ENCODE data around the gene ATP5F1E.

- TF ChIP-seq CTCF (conservative IDR thresholded peaks at IDR 0.05; ENCODE audit: low read depth, low read length) (no peak), POLR2A (IDR thresholded peaks at IDR 0.05; ENCODE audit: low read depth, low read length) (no peak), RCOR1 (IDR thresholded peaks at IDR 0.05; ENCODE audit: insufficient replicate concordance, low read length) (no peak), ELK1 (IDR thresholded peaks at IDR 0.05; ENCODE audit: borderline replicate concordance, low read depth, low read length) (no peak), SMC3 (IDR thresholded peaks at IDR 0.05; ENCODE audit: low read depth, low read length) (no peak), MXI1 (IDR thresholded peaks at IDR 0.05; ENCODE audit: borderline replicate concordance, low read depth, low read length) (no peak), CEBPB (IDR thresholded peaks at IDR 0.05; ENCODE audit: low read depth, low read length) (no peak), USF2 (IDR thresholded peaks at IDR 0.05; ENCODE audit: low read depth, low read length) (no peak), FOS (IDR thresholded peaks at IDR 0.05; ENCODE audit: low read depth, low read length) (no peak), RAD21 (IDR thresholded peaks at IDR 0.05; ENCODE audit: low read length) (no peak), MAZ (IDR thresholded peaks at IDR 0.05; ENCODE audit: borderline replicate concordance, low read depth, low read length) (no peak)
These were observed 40.4 kb downstream of the ATP5F1E start for GRCh38 chr20:58991715-58992114.
